BE2C (cell line): Measurements from ENCODE around the gene MAP2K5.

Experiments
- DNase-seq: peaks from one replicate; pipeline ENCODE4 v3.0.0-alpha.2; 2020
- H3K27me3 ChIP-seq: fragments of 250-450 bp; sonication (Bioruptor Pico); 2 replicates; pipeline ENCODE4 v1.5.1; 2020; ENCODE audit warnings: mild to moderate bottlenecking
- H3K36me3 ChIP-seq: fragments of 250-450 bp; sonication (Bioruptor Pico); 2 replicates; pipeline ENCODE4 v1.5.1; 2020; ENCODE audit warnings: mild to moderate bottlenecking
- H3K4me1 ChIP-seq: fragments of 250-450 bp; sonication (Bioruptor Pico); 2 replicates; pipeline ENCODE4 v1.5.1; 2020
- H3K4me3 ChIP-seq: 2 replicates; pipeline ENCODE4 v1.5.1; 2011; ENCODE audit warnings: low read depth, low read length
- H3K9me3 ChIP-seq: fragments of 250-450 bp; sonication (Bioruptor Pico); 2 replicates; pipeline ENCODE4 v1.5.1; 2020
- TF ChIP-seq, protein P1 (sequence below): IDR thresholded peaks from 2 replicates; pipeline ENCODE4 v1.5.1; 2012; ENCODE audit warnings: mild to moderate bottlenecking, low read depth, low read length

MAP2K5 gene

GRCh38 chr15:67768313-67768977 is 225.9 kb downstream of the MAP2K5 start:
- no peaks in the 10 kb centered on the region for H3K27me3 ChIP-seq
- no peak for DNase-seq
- TF ChIP-seq, protein P1, sequence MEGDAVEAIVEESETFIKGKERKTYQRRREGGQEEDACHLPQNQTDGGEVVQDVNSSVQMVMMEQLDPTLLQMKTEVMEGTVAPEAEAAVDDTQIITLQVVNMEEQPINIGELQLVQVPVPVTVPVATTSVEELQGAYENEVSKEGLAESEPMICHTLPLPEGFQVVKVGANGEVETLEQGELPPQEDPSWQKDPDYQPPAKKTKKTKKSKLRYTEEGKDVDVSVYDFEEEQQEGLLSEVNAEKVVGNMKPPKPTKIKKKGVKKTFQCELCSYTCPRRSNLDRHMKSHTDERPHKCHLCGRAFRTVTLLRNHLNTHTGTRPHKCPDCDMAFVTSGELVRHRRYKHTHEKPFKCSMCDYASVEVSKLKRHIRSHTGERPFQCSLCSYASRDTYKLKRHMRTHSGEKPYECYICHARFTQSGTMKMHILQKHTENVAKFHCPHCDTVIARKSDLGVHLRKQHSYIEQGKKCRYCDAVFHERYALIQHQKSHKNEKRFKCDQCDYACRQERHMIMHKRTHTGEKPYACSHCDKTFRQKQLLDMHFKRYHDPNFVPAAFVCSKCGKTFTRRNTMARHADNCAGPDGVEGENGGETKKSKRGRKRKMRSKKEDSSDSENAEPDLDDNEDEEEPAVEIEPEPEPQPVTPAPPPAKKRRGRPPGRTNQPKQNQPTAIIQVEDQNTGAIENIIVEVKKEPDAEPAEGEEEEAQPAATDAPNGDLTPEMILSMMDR: no peak
- H3K4me1 ChIP-seq: peaks cover 8% of the 10 kb centered on the region
- H3K9me3 ChIP-seq: no peaks in the 10 kb centered on the region
- no peaks in the 10 kb centered on the region for H3K36me3 ChIP-seq
- H3K4me3 ChIP-seq: no peak overlapping the region

DNA sequence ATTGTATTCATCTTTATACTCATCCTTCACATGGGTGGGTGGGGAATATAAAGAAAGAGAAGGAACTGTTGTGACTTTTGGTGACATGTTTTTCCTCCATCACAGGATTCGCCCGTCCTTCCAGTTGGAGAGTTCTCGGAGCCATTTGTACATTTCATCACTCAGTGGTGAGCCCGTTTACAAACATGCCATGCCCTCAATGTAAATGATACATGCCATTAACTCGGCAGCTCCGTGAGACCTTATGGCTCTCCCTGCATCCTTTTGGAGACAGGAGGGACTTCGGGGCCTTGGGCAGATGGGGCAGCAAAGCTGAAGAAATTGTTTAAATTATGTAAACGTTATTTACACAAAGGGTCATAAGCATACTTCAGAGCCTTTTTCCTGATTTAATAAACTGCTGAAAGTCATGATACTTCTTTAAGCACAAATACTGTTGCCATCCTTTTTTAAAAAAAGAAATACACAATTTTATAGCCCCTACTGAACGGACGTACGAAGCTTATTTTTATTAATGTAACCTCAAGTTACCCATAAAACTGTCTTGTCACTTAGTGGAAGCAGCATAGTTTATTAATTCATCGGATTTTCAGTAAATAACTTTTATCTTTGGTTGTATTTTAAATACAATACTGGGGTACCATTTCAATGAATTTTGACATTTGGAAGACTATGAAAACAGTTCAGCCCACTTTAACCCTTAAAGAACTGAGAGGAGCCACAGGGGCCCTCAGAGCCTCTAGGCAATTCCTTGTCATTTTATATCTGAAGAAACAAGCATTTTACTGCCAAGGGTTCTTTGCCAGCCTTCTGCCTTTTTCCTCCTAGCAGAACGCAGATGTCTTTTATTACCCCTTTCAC is 227.2 kb downstream of the MAP2K5 start:
- Histone ChIP-seq H3K4me1 (peaks cover 8% of the 10 kb centered on the region), H3K4me3 (no peak overlapping the region), H3K36me3 (no peaks in the 10 kb centered on the region), H3K9me3 (no peaks in the 10 kb centered on the region), H3K27me3 (no peaks in the 10 kb centered on the region)
- no peak for DNase-seq
- TF ChIP-seq, protein P1: no peak

DNA sequence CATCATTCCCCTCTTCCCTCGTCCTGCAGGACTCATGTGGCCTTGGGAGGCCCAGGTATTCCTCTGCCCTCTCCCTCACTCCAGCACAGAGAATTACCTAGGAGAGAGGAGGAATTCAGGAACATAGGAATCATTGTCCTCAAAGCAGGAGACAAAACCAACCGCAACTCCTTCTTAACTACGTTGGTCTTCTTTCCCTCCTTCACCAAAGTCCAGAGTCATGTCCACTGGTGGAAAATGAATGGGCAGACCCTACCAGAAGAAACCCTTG is 227.8 kb downstream of the MAP2K5 start:
- Histone ChIP-seq H3K4me1 (peaks cover 8% of the 10 kb centered on the region), H3K9me3 (no peaks in the 10 kb centered on the region), H3K27me3 (no peaks in the 10 kb centered on the region), H3K4me3 (no peak overlapping the region), H3K36me3 (no peaks in the 10 kb centered on the region)
- TF ChIP-seq, protein P1: no peak
- DNase-seq: no peak

- Histone ChIP-seq H3K9me3 (no peaks in the 10 kb centered on the region), H3K4me1 (peaks cover 12% of the 10 kb centered on the region), H3K36me3 (no peaks in the 10 kb centered on the region), H3K27me3 (no peaks in the 10 kb centered on the region), H3K4me3 (no peak overlapping the region)
- peak; percentile 37 for DNase-seq
- TF ChIP-seq, protein P1: no peak
Observed at GRCh38 chr15:67771189-67771800, 228.8 kb downstream of the MAP2K5 start.

DNA sequence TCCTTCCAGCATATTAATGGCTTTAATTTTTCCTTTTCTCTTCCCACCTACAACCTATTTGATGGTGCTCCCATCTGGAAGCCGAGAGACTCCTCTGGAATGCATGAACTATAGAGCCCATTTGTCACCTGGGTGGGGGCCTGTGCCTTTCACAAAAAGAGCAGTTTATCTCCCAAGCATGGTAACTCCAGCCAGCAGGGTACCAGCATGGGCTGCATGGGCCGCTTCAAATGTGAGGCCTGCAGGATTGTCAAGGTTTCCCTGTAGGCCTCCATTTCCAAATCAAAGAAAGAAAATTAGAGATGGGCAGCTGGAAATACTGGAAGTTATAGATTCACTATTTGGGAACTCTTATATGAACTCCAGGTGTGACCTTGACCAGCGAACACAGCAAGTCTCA is 232.1 kb downstream of the MAP2K5 start:
- no peaks in the 10 kb centered on the region for H3K9me3 ChIP-seq
- H3K4me3 ChIP-seq: no peak overlapping the region
- TF ChIP-seq, protein P1: no peak
- no peak for DNase-seq
- no peaks in the 10 kb centered on the region for H3K36me3 ChIP-seq
- H3K27me3 ChIP-seq: no peaks in the 10 kb centered on the region
- H3K4me1 ChIP-seq: peaks cover 12% of the 10 kb centered on the region

GRCh38 chr15:67775250-67775649 is 232.7 kb downstream of the MAP2K5 start:
- H3K4me1 ChIP-seq: peaks cover 12% of the 10 kb centered on the region
- TF ChIP-seq, protein P1: no peak
- H3K27me3 ChIP-seq: no peaks in the 10 kb centered on the region
- no peaks in the 10 kb centered on the region for H3K36me3 ChIP-seq
- DNase-seq: no peak
- no peak overlapping the region for H3K4me3 ChIP-seq
- no peaks in the 10 kb centered on the region for H3K9me3 ChIP-seq
